IMR-90 (cell line): ENCODE data around the gene CREB3L1. TPM values are rescaled to one million over a fixed set of nuclear protein-coding genes. Genes with fewer than 3 reads are reported as not detected.

Experiments used
- ATAC-seq: fragments of 200-7000 bp; cut with Tn5 transposase; 2 replicates; pipeline ENCODE4 v1.9.1; 2020; ENCODE audit warnings: low read depth, mild to moderate bottlenecking, moderate library complexity
- BruUV-seq: library from RNA; stranded (reverse); fragments of 400-500 nt; replicated peaks from 2 replicates; lab custom pipeline; 2021; lab: Mats Ljungman, UMichigan
- CTCF ChIA-PET: fragments of 300-600 bp; formaldehyde crosslinking; extraction: SDS; loops from one replicate; lab custom pipeline; 2021; ENCODE audit warnings: antibody characterized with exemption; lab: Yijun Ruan, JAX
- POLR2A ChIA-PET: fragments of 300-600 bp; sonication (Branson Sonifier 250); formaldehyde crosslinking; loops from one replicate; lab custom pipeline; 2022; ENCODE audit warnings: antibody characterized with exemption; ENCODE audit not compliant: unreplicated experiment; lab: Charles Lee
- DNase-seq: peaks from one replicate; pipeline ENCODE4 v3.0.0; 2013
- H2AFZ ChIP-seq: replicated peaks from 2 replicates; pipeline ENCODE3; 2013; ENCODE audit warnings: low read length, mild to moderate bottlenecking; ENCODE audit not compliant: poor library complexity
- H2AK5ac ChIP-seq: 2 replicates; pipeline ENCODE4 v1.6.1; 2013; ENCODE audit warnings: low read depth, low read length, inconsistent platforms
- H2AK9ac ChIP-seq: replicated peaks from 2 replicates; pipeline ENCODE3; 2013; ENCODE audit warnings: mild to moderate bottlenecking, low read depth, low read length, moderate library complexity; ENCODE audit not compliant: poor library complexity
- H2BK120ac ChIP-seq: 2 replicates; pipeline ENCODE4 v1.6.1; 2013; ENCODE audit warnings: low read depth, low read length, inconsistent platforms
- H2BK15ac ChIP-seq: 3 replicates; pipeline ENCODE4 v1.6.1; 2013; ENCODE audit warnings: low read depth, low read length, inconsistent platforms
- H2BK20ac ChIP-seq: 2 replicates; pipeline ENCODE4 v1.6.1; 2013; ENCODE audit warnings: low read depth, mild to moderate bottlenecking, inconsistent platforms, low read length, moderate library complexity
- H2BK5ac ChIP-seq: 2 replicates; pipeline ENCODE4 v1.6.1; 2013; ENCODE audit warnings: mild to moderate bottlenecking, low read depth, low read length, inconsistent platforms; ENCODE audit not compliant: poor library complexity, severe bottlenecking
- H3K14ac ChIP-seq: replicated peaks from 2 replicates; pipeline ENCODE4 v1.6.1; 2013; ENCODE audit warnings: low read depth, low read length, inconsistent platforms
- H3K18ac ChIP-seq: 2 replicates; pipeline ENCODE4 v1.6.1; 2013; ENCODE audit warnings: low read depth, low read length, control low read depth
- H3K23ac ChIP-seq: 2 replicates; pipeline ENCODE4 v1.6.1; 2013; ENCODE audit warnings: low read depth, low read length, inconsistent platforms
- H3K27ac ChIP-seq: 2 replicates; pipeline ENCODE4 v1.5.1; 2013; ENCODE audit warnings: mild to moderate bottlenecking, control low read depth, low read length; ENCODE audit not compliant: insufficient read depth
- H3K27me3 ChIP-seq: 2 replicates; pipeline ENCODE4 v1.6.1; 2013; ENCODE audit warnings: low read length; ENCODE audit not compliant: control insufficient read depth, insufficient read depth
- H3K36me3 ChIP-seq: 2 replicates; pipeline ENCODE4 v1.6.1; 2013; ENCODE audit warnings: low read length, mixed read lengths; ENCODE audit not compliant: control insufficient read depth, insufficient read depth
- H3K4ac ChIP-seq: 2 replicates; pipeline ENCODE4 v1.6.1; 2013; ENCODE audit warnings: low read depth, low read length, inconsistent platforms
- H3K4me1 ChIP-seq: 2 replicates; pipeline ENCODE4 v1.6.1; 2013; ENCODE audit warnings: low read length, mixed read lengths; ENCODE audit not compliant: control insufficient read depth, insufficient read depth
- H3K4me2 ChIP-seq: 2 replicates; pipeline ENCODE4 v1.6.1; 2013; ENCODE audit warnings: low read depth, mild to moderate bottlenecking, control low read depth, low read length, moderate library complexity
- H3K4me3 ChIP-seq: 2 replicates; pipeline ENCODE4 v1.5.1; 2013; ENCODE audit warnings: low read depth, mild to moderate bottlenecking, control low read depth, low read length, moderate library complexity; ENCODE audit not compliant: insufficient read depth
- H3K56ac ChIP-seq: 2 replicates; pipeline ENCODE4 v1.6.1; 2013; ENCODE audit warnings: low read length, inconsistent platforms; ENCODE audit not compliant: insufficient read depth; ENCODE audit errors: extremely low read depth
- H3K79me1 ChIP-seq, 2 experiments: 2 replicates each; pipeline ENCODE4 v1.6.1; 2013; ENCODE audit warnings: low read length in 2 of 2, inconsistent platforms in 1 of 2, low read depth in 1 of 2
- H3K9ac ChIP-seq: 2 replicates; pipeline ENCODE4 v1.6.1; 2013; ENCODE audit warnings: low read depth, low read length, control low read depth
- H3K9me1 ChIP-seq: 2 replicates; pipeline ENCODE4 v1.6.1; 2013; ENCODE audit warnings: low read length, inconsistent platforms; ENCODE audit not compliant: insufficient read depth
- H3K9me3 ChIP-seq: 2 replicates; pipeline ENCODE4 v1.6.1; 2013; ENCODE audit warnings: low read length; ENCODE audit not compliant: control insufficient read depth, insufficient read depth
- H4K20me1 ChIP-seq: 2 replicates; pipeline ENCODE4 v1.6.1; 2013; ENCODE audit warnings: low read length, inconsistent platforms; ENCODE audit not compliant: insufficient read depth
- H4K5ac ChIP-seq: 2 replicates; pipeline ENCODE4 v1.6.1; 2013; ENCODE audit warnings: mild to moderate bottlenecking, low read depth, low read length, control low read depth
- H4K8ac ChIP-seq, 2 experiments: 2 replicates each; pipeline ENCODE4 v1.6.1; 2013; ENCODE audit warnings: low read depth in 2 of 2, low read length in 2 of 2, control low read depth in 1 of 2, inconsistent platforms in 1 of 2
- H4K91ac ChIP-seq: 2 replicates; pipeline ENCODE4 v1.6.1; 2013; ENCODE audit warnings: low read depth, low read length, inconsistent platforms; ENCODE audit not compliant: insufficient read depth
- CHD1 ChIP-seq: IDR thresholded peaks from 2 replicates; pipeline ENCODE4 v1.6.1; 2012; ENCODE audit warnings: low read depth, low read length, improper control_type of control experiment
- MAFK ChIP-seq: IDR thresholded peaks from 2 replicates; pipeline ENCODE4 v1.6.1; 2012; ENCODE audit warnings: low read depth, low read length, improper control_type of control experiment
- RAD21 ChIP-seq: IDR thresholded peaks from 2 replicates; pipeline ENCODE4 v1.6.1; 2012; ENCODE audit warnings: low read length, improper control_type of control experiment
- SMC3 ChIP-seq: fragments of 150-350 bp; IDR thresholded peaks from 2 replicates; pipeline ENCODE4 v1.6.1; 2016; ENCODE audit warnings: low read depth, mild to moderate bottlenecking, antibody characterized with exemption, low read length, moderate library complexity
- whole genome bisulfite sequencing, 2 experiments: methylation state at CpG; one replicate each; pipeline versions ENCODE4 v1.1.5 to v1.1.7; 2013; ENCODE audit warnings: missing lambda C conversion rate in 2 of 2; ENCODE audit not compliant: insufficient read length in 1 of 2; ENCODE audit errors: extremely low coverage in 2 of 2; 5-methylcytosine and 5-hydroxymethylcytosine counted together
- dilution Hi-C: fragments of 300-500 bp; cut with HindIII; formaldehyde crosslinking; loops from one replicate; pipeline ENCODE4 v1.14.3; 2018; ENCODE audit warnings: low sequenced_read_pairs; ENCODE audit not compliant: unreplicated experiment
- in situ Hi-C: fragments of 300-500 bp; cut with MboI; formaldehyde crosslinking; loops from 3 replicates; pipeline ENCODE4 v1.14.3; 2019; ENCODE audit warnings: low sequenced_read_pairs, inconsistent platforms, mixed read lengths
- intact Hi-C: fragments of 100-400 bp; cut with micrococcal nuclease; formaldehyde crosslinking; loops from 2 replicates; pipeline ENCODE4 v1.10.0; 2022
- polyA plus RNA-seq, 3 experiments: library from polyadenylated mRNA; depleted of rRNA; stranded (reverse); fragments of >200 nt; gene quantifications; 2 replicates each; pipeline ENCODE4 v1.2.3, GENCODE V29; 2012; ENCODE audit warnings: low replicate concordance in 1 of 3
- total RNA-seq: library from RNA; depleted of rRNA; stranded (reverse); fragments of >200 nt; gene quantifications from 2 replicates; pipeline ENCODE4 v1.2.3, GENCODE V29; 2012
- TF ChIP-seq, protein P1 (sequence below): fragments of 150-350 bp; IDR thresholded peaks from 2 replicates; pipeline ENCODE4 v1.6.1; 2016; ENCODE audit warnings: low read depth, mild to moderate bottlenecking, low read length, moderate library complexity, borderline replicate concordance

Gene CREB3L1
- total and polyA plus RNA-seq, 2 of the 4 experiments (the other 2 are of a cell fraction): 8.1 to 82.3 TPM

DNA sequence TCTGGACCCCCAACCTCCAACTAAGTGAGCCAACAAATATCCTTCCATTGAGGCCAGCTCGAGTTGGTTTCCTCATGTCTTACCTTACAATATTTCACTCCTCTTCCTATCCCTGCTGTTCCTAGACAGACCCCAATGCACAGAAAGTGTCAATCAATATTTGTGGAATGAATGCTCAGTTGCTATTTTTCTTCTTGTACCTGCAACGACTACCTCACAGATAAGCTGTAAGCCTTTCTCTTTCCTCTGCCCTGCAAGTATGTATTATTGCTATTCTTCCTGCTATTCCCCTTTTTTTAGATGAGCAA is 26.8 kb upstream of the CREB3L1 start:
- DNase-seq (no peak), ATAC-seq (no peak)
- Histone ChIP-seq H4K91ac (peak overlapping the region; percentile 39; the same call in 1 of the 2 replicates), H2AFZ (no peak overlapping the region), H2AK9ac (no peak overlapping the region), H2BK15ac (peak overlapping the region; percentile 99; the same call in 2 of the 3 replicates), H3K79me1 (peaks cover 0 to 34% of the 10 kb centered on the region in 2 experiments; a peak in 2 of 4 replicates), H3K4me2 (no peak overlapping the region), H3K9ac (no peak overlapping the region), H2BK120ac (peak overlapping the region; percentile 100), H4K20me1 (no peaks in the 10 kb centered on the region), H3K9me1 (peaks cover 24% of the 10 kb centered on the region), H4K5ac (peak overlapping the region; percentile 44; the same call in 1 of the 2 replicates), H2BK5ac (peak overlapping the region; percentile 98), H3K18ac (peak overlapping the region; percentile 85; the same call in 1 of the 2 replicates), H4K8ac (peak overlapping the region in 1 of 2 experiments; percentile 100; a peak in 3 of 4 replicates), H2AK5ac (peak overlapping the region; percentile 87), H2BK20ac (peak overlapping the region; percentile 100), H3K4ac (peak overlapping the region; percentile 100), H3K56ac (0 out of 2 replicates have a peak overlapping the region, but pooled peaks have one; percentile 8), H3K27ac (peak overlapping the region; percentile 19; the same call in 1 of the 2 replicates), H3K36me3 (no peaks in the 10 kb centered on the region), H3K27me3 (no peaks in the 10 kb centered on the region), H3K23ac (peak overlapping the region; percentile 81), H3K9me3 (no peaks in the 10 kb centered on the region), H3K4me3 (no peak overlapping the region), H3K4me1 (peaks cover 17% of the 10 kb centered on the region), H3K14ac (peak overlapping the region; percentile 85)
- POLR2A ChIA-PET: no interaction called here
- dilution Hi-C loops: no loop called here
- in situ Hi-C loops: no loop called here
- WGBS, 2 experiments: no CpG with 5 or more reads among the region's 2 CpGs
- TF ChIP-seq MAFK (no peak), SMC3 (no peak), RAD21 (no peak), CHD1 (no peak)
- TF ChIP-seq, protein P1, sequence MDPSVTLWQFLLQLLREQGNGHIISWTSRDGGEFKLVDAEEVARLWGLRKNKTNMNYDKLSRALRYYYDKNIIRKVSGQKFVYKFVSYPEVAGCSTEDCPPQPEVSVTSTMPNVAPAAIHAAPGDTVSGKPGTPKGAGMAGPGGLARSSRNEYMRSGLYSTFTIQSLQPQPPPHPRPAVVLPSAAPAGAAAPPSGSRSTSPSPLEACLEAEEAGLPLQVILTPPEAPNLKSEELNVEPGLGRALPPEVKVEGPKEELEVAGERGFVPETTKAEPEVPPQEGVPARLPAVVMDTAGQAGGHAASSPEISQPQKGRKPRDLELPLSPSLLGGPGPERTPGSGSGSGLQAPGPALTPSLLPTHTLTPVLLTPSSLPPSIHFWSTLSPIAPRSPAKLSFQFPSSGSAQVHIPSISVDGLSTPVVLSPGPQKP: no peak
- CTCF ChIA-PET: interaction anchor here (1.2 to 1.4 kb wide), 3 partner anchors 11 to 46 kb away, joined by 3 to 4 read pairs (median 3); no protein-coding TSS in a partner anchor
- intact Hi-C loops: no loop called here
- BruUV-seq: no TSS peak
